Right lobe of liver (tissue), 4 donors: ENCODE results near the gene RPTOR.

ENCODE experiments used
- POLR2A ChIP-seq: fragments of 450-650 bp; IDR thresholded peaks from one replicate; pipeline ENCODE4 v1.6.1; 2017; ENCODE audit warnings: antibody characterized with exemption, mild to moderate bottlenecking
- TF ChIP-seq, protein P1 (sequence below), 4 donors: fragments of 200-600 bp in 3 of 4; fragments of 450-650 bp in 1 of 4; IDR thresholded peaks; one replicate each; pipeline versions ENCODE4 v1.5.1 to v1.8.0; 2016 to 2022; ENCODE audit warnings: antibody characterized with exemption in 4 of 4, mild to moderate bottlenecking in 2 of 4
- donor health status: DM: no; HTN: no; CAD: no.
- donor health status: DM: no; HTN: no; CAD: no.
- donor health status: DM: no; HTN: yes; CAD: no.

DNA sequence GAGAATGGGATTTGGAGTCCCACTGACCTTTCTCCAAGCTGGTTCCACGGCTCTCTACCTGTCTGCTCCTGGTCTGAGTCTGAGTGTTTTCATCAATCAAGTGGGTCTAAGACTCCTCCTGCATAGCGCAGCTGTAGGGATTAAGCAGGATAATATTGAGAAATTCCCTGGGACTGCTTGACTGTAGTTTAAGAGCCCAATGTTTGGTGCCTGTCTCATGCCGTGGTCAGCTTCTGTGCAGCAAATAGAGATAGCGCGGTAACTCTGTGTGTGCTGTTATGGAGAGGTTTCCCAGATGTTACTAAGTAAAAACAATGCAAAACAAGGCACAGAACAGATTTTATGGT lies 21.4 kb downstream of the RPTOR start:
- no peak for TF ChIP-seq POLR2A
- TF ChIP-seq, protein P1, sequence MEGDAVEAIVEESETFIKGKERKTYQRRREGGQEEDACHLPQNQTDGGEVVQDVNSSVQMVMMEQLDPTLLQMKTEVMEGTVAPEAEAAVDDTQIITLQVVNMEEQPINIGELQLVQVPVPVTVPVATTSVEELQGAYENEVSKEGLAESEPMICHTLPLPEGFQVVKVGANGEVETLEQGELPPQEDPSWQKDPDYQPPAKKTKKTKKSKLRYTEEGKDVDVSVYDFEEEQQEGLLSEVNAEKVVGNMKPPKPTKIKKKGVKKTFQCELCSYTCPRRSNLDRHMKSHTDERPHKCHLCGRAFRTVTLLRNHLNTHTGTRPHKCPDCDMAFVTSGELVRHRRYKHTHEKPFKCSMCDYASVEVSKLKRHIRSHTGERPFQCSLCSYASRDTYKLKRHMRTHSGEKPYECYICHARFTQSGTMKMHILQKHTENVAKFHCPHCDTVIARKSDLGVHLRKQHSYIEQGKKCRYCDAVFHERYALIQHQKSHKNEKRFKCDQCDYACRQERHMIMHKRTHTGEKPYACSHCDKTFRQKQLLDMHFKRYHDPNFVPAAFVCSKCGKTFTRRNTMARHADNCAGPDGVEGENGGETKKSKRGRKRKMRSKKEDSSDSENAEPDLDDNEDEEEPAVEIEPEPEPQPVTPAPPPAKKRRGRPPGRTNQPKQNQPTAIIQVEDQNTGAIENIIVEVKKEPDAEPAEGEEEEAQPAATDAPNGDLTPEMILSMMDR (IDR thresholded peaks at IDR 0.05): no peak
